Measurements from ENCODE around the gene TRAPPC2L. TPM values are rescaled to one million over a fixed set of nuclear protein-coding genes. Genes with fewer than 3 reads are reported as not detected.

Gene TRAPPC2L
- total and polyA plus RNA-seq, 3 donors from 2014 or later, result 58.3 to 216 (median 59.8) TPM

DNA sequence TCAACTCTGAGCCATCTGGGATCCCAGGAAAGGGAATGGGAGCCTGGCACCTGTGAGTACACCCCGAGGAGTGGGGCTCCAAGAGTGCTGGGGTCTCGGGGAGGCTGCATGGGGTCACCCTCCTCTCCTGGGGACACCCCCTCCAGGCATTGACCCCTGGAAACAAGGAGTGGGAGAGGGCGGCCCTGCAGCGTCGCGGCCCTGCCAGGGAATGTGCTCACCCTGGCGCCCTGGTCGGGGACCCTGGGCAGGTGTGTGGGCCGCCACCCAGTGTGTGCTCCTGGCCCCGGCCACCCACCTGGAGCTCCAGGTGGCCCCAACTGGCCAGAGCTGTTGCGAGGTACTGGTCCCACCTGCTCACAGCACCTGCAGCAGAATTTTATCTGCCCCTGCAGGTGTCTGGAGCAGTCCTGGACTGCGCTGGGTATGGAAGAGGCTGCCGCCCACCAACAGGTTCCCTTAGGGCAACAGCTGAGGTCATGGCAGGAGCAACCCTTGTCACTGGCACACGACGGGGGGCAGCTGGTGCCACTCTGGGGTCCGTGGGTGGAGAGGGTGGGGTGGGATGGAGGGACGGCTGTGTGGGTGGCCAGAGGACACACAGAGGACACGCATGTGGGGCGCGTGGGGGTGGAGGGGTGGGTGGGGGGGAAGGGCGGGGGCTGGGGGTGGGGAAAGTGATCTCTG, 14.9 kb downstream of the TRAPPC2L start:
- Histone ChIP-seq H3K4me3 (no peak overlapping the region), H3K4me1 (peaks cover 4% of the 10 kb centered on the region), H3K9me3 (no peaks in the 10 kb centered on the region), H3K27ac (no peak overlapping the region), H3K27me3 (no peaks in the 10 kb centered on the region), H3K36me3 (ENCODE audit: low read depth, missing control alignments) (no peaks in the 10 kb centered on the region)
- no peak for DNase-seq
- TF ChIP-seq POLR2A (IDR thresholded peaks at IDR 0.05), result no peak
- TF ChIP-seq, protein P1, sequence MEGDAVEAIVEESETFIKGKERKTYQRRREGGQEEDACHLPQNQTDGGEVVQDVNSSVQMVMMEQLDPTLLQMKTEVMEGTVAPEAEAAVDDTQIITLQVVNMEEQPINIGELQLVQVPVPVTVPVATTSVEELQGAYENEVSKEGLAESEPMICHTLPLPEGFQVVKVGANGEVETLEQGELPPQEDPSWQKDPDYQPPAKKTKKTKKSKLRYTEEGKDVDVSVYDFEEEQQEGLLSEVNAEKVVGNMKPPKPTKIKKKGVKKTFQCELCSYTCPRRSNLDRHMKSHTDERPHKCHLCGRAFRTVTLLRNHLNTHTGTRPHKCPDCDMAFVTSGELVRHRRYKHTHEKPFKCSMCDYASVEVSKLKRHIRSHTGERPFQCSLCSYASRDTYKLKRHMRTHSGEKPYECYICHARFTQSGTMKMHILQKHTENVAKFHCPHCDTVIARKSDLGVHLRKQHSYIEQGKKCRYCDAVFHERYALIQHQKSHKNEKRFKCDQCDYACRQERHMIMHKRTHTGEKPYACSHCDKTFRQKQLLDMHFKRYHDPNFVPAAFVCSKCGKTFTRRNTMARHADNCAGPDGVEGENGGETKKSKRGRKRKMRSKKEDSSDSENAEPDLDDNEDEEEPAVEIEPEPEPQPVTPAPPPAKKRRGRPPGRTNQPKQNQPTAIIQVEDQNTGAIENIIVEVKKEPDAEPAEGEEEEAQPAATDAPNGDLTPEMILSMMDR (IDR thresholded peaks at IDR 0.05), result no peak
- 87 to 95% methylated on average over 10 to 21 of the region's 21 CpGs for WGBS, 2 donors
- intact Hi-C loops (cut with DNase I; ENCODE audit: low total_unique reads), result no loop called here

DNA sequence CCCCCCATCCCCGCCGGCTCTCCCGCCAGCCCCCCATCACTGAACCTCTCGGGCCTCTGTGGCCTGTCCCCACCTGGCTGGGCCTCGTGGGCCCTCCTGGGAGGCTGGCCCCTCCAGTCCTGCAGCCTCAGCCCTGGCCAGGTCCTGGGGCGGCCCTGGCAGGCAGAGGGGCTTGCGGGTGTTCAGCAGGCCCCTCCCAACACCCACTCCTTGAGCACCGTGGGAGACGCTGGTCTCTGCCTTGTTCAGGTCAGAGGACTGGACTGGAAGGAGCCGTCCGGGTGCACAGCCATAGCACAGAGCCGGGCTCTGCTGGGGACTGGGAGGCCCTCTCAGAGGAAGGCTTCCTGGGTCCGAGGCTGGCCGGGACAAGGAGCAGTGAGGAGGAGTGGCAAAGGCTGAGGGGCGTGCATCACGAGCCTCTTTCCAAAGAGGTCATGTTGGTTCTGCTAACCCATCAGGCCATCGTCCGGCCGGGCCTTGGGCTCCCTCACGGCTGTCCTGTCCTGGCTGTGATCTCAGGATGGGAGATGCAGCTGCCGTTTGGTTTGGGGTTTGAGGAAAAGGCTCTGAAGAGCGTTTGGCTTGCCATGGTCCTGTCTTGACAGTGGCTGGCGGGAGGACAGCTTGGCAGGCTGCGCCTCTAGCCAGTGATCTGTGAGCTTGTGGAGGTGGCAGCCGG, 15.9 kb downstream of the TRAPPC2L start:
- TF ChIP-seq, protein P1 (IDR thresholded peaks at IDR 0.05), result no peak
- TF ChIP-seq POLR2A (IDR thresholded peaks at IDR 0.05), result no peak
- Histone ChIP-seq H3K4me3 (no peak overlapping the region), H3K27ac (no peak overlapping the region), H3K4me1 (peaks cover 4% of the 10 kb centered on the region), H3K9me3 (no peaks in the 10 kb centered on the region), H3K27me3 (no peaks in the 10 kb centered on the region), H3K36me3 (ENCODE audit: low read depth, missing control alignments) (no peaks in the 10 kb centered on the region)
- intact Hi-C loops (cut with DNase I; ENCODE audit: low total_unique reads), result no loop called here
- DNase-seq, result no peak
- 85 to 86% methylated on average over 16 to 25 of the region's 25 CpGs for whole genome bisulfite sequencing, 2 donors

DNA sequence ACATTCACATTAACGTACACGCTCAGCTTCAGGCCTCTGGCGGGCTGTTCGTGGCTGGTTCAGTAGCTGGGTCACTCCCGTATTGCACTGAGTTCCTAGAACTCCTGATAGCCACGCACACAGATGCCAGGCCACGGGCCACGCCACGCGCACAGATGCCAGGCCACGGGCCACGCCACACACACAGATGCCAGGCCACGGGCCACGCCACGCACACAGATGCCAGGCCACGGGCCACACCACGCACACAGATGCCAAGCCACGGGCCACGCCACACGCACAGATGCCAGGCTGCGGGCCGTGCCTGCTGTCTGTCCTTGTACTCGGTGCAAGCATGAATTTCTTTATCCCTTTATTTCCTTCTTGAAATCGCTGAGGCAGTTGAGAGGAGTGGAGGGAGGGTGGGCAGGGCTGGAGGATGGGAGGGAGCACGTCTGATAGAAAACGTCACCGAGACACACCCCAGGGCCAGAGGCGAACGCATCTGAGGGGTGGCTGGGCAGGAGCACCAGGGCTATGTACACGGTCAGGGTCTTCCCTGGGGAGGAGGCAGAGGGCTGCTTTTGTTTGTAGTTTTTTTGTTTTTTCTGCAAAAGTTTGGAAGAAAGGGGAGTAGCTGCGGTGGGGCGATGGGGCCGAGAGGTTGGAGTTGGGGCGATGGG, 18.1 kb downstream of the TRAPPC2L start:
- 90 to 91% methylated on average over 34 of the region's 34 CpGs for WGBS, 2 donors
- H3K27me3 ChIP-seq, result no peaks in the 10 kb centered on the region
- DNase-seq, result no peak
- peaks cover 4% of the 10 kb centered on the region for H3K4me1 ChIP-seq
- intact Hi-C loops (cut with DNase I; ENCODE audit: low total_unique reads), result no loop called here
- no peaks in the 10 kb centered on the region for H3K9me3 ChIP-seq
- no peak overlapping the region for H3K4me3 ChIP-seq
- TF ChIP-seq, protein P1 (IDR thresholded peaks at IDR 0.05), result no peak
- TF ChIP-seq POLR2A (IDR thresholded peaks at IDR 0.05), result no peak
- no peaks in the 10 kb centered on the region for H3K36me3 ChIP-seq (ENCODE audit: low read depth, missing control alignments)
- no peak overlapping the region for H3K27ac ChIP-seq

DNA sequence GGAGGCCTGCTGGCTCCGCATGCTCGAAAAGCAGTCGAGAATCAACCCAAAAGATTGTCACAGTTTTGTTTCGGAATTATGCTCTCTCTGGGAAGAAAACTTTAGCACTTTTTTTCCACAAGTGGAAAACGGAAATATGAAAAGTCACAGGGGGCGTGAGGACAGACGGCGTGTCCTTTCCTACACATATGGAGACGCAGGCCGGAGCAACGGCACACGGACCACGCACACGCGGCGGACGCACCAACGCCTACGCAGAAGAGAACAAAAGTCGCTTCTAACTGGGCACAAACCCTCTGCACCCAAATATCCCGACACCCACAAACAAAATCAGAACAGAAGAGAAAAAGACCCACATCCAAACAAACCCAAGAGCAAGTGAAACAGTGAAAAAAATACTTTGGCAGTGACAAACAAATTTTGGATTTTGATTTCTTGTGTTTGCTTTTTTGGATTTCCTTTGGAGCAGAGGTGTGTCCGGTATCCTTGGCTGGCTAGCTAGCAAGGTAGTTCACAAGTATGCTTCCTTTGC, 18.8 kb downstream of the TRAPPC2L start:
- H3K9me3 ChIP-seq, result no peaks in the 10 kb centered on the region
- H3K27me3 ChIP-seq, result no peaks in the 10 kb centered on the region
- H3K4me1 ChIP-seq, result peaks cover 4% of the 10 kb centered on the region
- no peak for DNase-seq
- no peak overlapping the region for H3K4me3 ChIP-seq
- TF ChIP-seq, protein P1 (IDR thresholded peaks at IDR 0.05), result no peak
- TF ChIP-seq POLR2A (IDR thresholded peaks at IDR 0.05), result no peak
- 91 to 94% methylated on average over 22 of the region's 22 CpGs for WGBS, 2 donors
- intact Hi-C loops (cut with DNase I; ENCODE audit: low total_unique reads), result no loop called here
- no peaks in the 10 kb centered on the region for H3K36me3 ChIP-seq (ENCODE audit: low read depth, missing control alignments)
- H3K27ac ChIP-seq, result no peak overlapping the region
